ENCODE data around the gene MAP1LC3C.
"Not testable (repeated sequence)": the region's sequence is repeated elsewhere in the genome, so short reads cannot be mapped to it uniquely, and the experiment has no call there.

Gene MAP1LC3C

GRCh38 chr1:242004751-242005495 is 6.0 kb upstream of the MAP1LC3C start:
- Mint-ChIP-seq H3K4me1 (ENCODE audit: low read depth) (no peaks in the 10 kb centered on the region), H3K27me3 (peaks cover 4% of the 10 kb centered on the region), H3K27ac (no peak overlapping the region), H3K9me3 (ENCODE audit: low read depth) (no peaks in the 10 kb centered on the region), H3K36me3 (no peaks in the 10 kb centered on the region), H3K4me3 (no peak overlapping the region)

GRCh38 chr1:242002510-242002909 is 3.6 kb upstream of the MAP1LC3C start:
- Mint-ChIP-seq H3K36me3 (no peaks in the 10 kb centered on the region), H3K4me1 (ENCODE audit: low read depth) (peaks cover 5% of the 10 kb centered on the region), H3K4me3 (no peak overlapping the region), H3K27ac (no peak overlapping the region), H3K27me3 (peaks cover 2% of the 10 kb centered on the region), H3K9me3 (ENCODE audit: low read depth) (no peaks in the 10 kb centered on the region)

GRCh38 chr1:242002072-242002471 is 3.2 kb upstream of the MAP1LC3C start:
- H3K36me3 Mint-ChIP-seq = no peaks in the 10 kb centered on the region
- no peaks in the 10 kb centered on the region for H3K9me3 Mint-ChIP-seq (ENCODE audit: low read depth)
- no peak overlapping the region for H3K27ac Mint-ChIP-seq
- peaks cover 5% of the 10 kb centered on the region for H3K4me1 Mint-ChIP-seq (ENCODE audit: low read depth)
- peaks cover 2% of the 10 kb centered on the region for H3K27me3 Mint-ChIP-seq
- no peak overlapping the region for H3K4me3 Mint-ChIP-seq

GRCh38 chr1:242000434-242000833 is 1.5 kb upstream of the MAP1LC3C start:
- H3K27ac Mint-ChIP-seq = no peak overlapping the region
- H3K4me3 Mint-ChIP-seq = no peak overlapping the region
- peaks cover 2% of the 10 kb centered on the region for H3K27me3 Mint-ChIP-seq
- H3K36me3 Mint-ChIP-seq = no peaks in the 10 kb centered on the region
- H3K9me3 Mint-ChIP-seq (ENCODE audit: low read depth) = no peaks in the 10 kb centered on the region
- peaks cover 5% of the 10 kb centered on the region for H3K4me1 Mint-ChIP-seq (ENCODE audit: low read depth)

GRCh38 chr1:241998412-241998921 is 431 bp downstream of the MAP1LC3C start:
- no peaks in the 10 kb centered on the region for H3K36me3 Mint-ChIP-seq
- H3K27ac Mint-ChIP-seq = no peak overlapping the region
- peak overlapping the region; percentile 40 for H3K4me3 Mint-ChIP-seq
- H3K4me1 Mint-ChIP-seq (ENCODE audit: low read depth) = peaks cover 5% of the 10 kb centered on the region
- peaks cover 2% of the 10 kb centered on the region for H3K27me3 Mint-ChIP-seq
- H3K9me3 Mint-ChIP-seq (ENCODE audit: low read depth) = no peaks in the 10 kb centered on the region

GRCh38 chr1:241997401-241997998 is 1.4 kb downstream of the MAP1LC3C start:
- H3K4me1 Mint-ChIP-seq (ENCODE audit: low read depth) = peaks cover 5% of the 10 kb centered on the region
- no peaks in the 10 kb centered on the region for H3K9me3 Mint-ChIP-seq (ENCODE audit: low read depth)
- peak overlapping the region; percentile 40 for H3K4me3 Mint-ChIP-seq
- peaks cover 2% of the 10 kb centered on the region for H3K27me3 Mint-ChIP-seq
- no peak overlapping the region for H3K27ac Mint-ChIP-seq
- H3K36me3 Mint-ChIP-seq = no peaks in the 10 kb centered on the region

- Mint-ChIP-seq H3K4me1 (ENCODE audit: low read depth) (peaks cover 5% of the 10 kb centered on the region), H3K36me3 (no peaks in the 10 kb centered on the region), H3K27ac (no peak overlapping the region), H3K4me3 (no peak overlapping the region), H3K27me3 (peaks cover 3% of the 10 kb centered on the region), H3K9me3 (ENCODE audit: low read depth) (no peaks in the 10 kb centered on the region)
Measured at GRCh38 chr1:241994171-241994570, 4.7 kb downstream of the MAP1LC3C start.

GRCh38 chr1:241992734-241993133 is 6.2 kb downstream of the MAP1LC3C start:
- Mint-ChIP-seq H3K4me3 (no peak overlapping the region), H3K4me1 (ENCODE audit: low read depth) (peaks cover 2% of the 10 kb centered on the region), H3K27me3 (peaks cover 3% of the 10 kb centered on the region), H3K9me3 (ENCODE audit: low read depth) (no peaks in the 10 kb centered on the region), H3K36me3 (no peaks in the 10 kb centered on the region), H3K27ac (no peak overlapping the region)

- no peaks in the 10 kb centered on the region for H3K9me3 Mint-ChIP-seq (ENCODE audit: low read depth)
- no peak overlapping the region for H3K4me3 Mint-ChIP-seq
- no peak overlapping the region for H3K27ac Mint-ChIP-seq
- no peaks in the 10 kb centered on the region for H3K4me1 Mint-ChIP-seq (ENCODE audit: low read depth)
- H3K27me3 Mint-ChIP-seq = peaks cover 2% of the 10 kb centered on the region
- H3K36me3 Mint-ChIP-seq = no peaks in the 10 kb centered on the region
Measured at GRCh38 chr1:241990040-241990439, 8.9 kb downstream of the MAP1LC3C start.

- not testable (repeated sequence) for H3K4me1 Mint-ChIP-seq (ENCODE audit: low read depth); H3K27me3 Mint-ChIP-seq; H3K27ac Mint-ChIP-seq; H3K4me3 Mint-ChIP-seq; H3K36me3 Mint-ChIP-seq; H3K9me3 Mint-ChIP-seq (ENCODE audit: low read depth)
Measured at GRCh38 chr1:241988389-241988930, 10.4 kb downstream of the MAP1LC3C start.

- no peaks in the 10 kb centered on the region for H3K36me3 Mint-ChIP-seq
- H3K4me1 Mint-ChIP-seq (ENCODE audit: low read depth) = no peaks in the 10 kb centered on the region
- H3K27me3 Mint-ChIP-seq = peaks cover 2% of the 10 kb centered on the region
- no peak overlapping the region for H3K4me3 Mint-ChIP-seq
- no peaks in the 10 kb centered on the region for H3K9me3 Mint-ChIP-seq (ENCODE audit: low read depth)
- H3K27ac Mint-ChIP-seq = no peak overlapping the region
Measured at GRCh38 chr1:241985787-241986186, 13.1 kb downstream of the MAP1LC3C start.

- H3K27me3 Mint-ChIP-seq = no peaks in the 10 kb centered on the region
- H3K36me3 Mint-ChIP-seq = no peaks in the 10 kb centered on the region
- H3K9me3 Mint-ChIP-seq (ENCODE audit: low read depth) = no peaks in the 10 kb centered on the region
- no peak overlapping the region for H3K4me3 Mint-ChIP-seq
- H3K27ac Mint-ChIP-seq = no peak overlapping the region
- no peaks in the 10 kb centered on the region for H3K4me1 Mint-ChIP-seq (ENCODE audit: low read depth)
Measured at GRCh38 chr1:241979926-241980325, 19.0 kb downstream of the MAP1LC3C start.

GRCh38 chr1:241979071-241979470 is 19.8 kb downstream of the MAP1LC3C start:
- H3K9me3 Mint-ChIP-seq (ENCODE audit: low read depth) = no peaks in the 10 kb centered on the region
- H3K4me1 Mint-ChIP-seq (ENCODE audit: low read depth) = no peaks in the 10 kb centered on the region
- no peak overlapping the region for H3K4me3 Mint-ChIP-seq
- no peak overlapping the region for H3K27ac Mint-ChIP-seq
- no peaks in the 10 kb centered on the region for H3K36me3 Mint-ChIP-seq
- H3K27me3 Mint-ChIP-seq = no peaks in the 10 kb centered on the region

- Mint-ChIP-seq H3K27me3 (no peaks in the 10 kb centered on the region), H3K4me1 (ENCODE audit: low read depth) (no peaks in the 10 kb centered on the region), H3K36me3 (no peaks in the 10 kb centered on the region), H3K9me3 (ENCODE audit: low read depth) (no peaks in the 10 kb centered on the region), H3K4me3 (no peak overlapping the region), H3K27ac (no peak overlapping the region)
Measured at GRCh38 chr1:241976229-241976628, 22.7 kb downstream of the MAP1LC3C start.

GRCh38 chr1:241972703-241973369 is 26.1 kb downstream of the MAP1LC3C start:
- Mint-ChIP-seq H3K36me3 (no peaks in the 10 kb centered on the region), H3K4me3 (no peak overlapping the region), H3K9me3 (ENCODE audit: low read depth) (no peaks in the 10 kb centered on the region), H3K4me1 (ENCODE audit: low read depth) (no peaks in the 10 kb centered on the region), H3K27ac (no peak overlapping the region), H3K27me3 (peaks cover 2% of the 10 kb centered on the region)

Data from activated naive CD8-positive, alpha-beta T cell (primary cell).